ENCODE data around the gene LRRC45.

Gene LRRC45

DNA sequence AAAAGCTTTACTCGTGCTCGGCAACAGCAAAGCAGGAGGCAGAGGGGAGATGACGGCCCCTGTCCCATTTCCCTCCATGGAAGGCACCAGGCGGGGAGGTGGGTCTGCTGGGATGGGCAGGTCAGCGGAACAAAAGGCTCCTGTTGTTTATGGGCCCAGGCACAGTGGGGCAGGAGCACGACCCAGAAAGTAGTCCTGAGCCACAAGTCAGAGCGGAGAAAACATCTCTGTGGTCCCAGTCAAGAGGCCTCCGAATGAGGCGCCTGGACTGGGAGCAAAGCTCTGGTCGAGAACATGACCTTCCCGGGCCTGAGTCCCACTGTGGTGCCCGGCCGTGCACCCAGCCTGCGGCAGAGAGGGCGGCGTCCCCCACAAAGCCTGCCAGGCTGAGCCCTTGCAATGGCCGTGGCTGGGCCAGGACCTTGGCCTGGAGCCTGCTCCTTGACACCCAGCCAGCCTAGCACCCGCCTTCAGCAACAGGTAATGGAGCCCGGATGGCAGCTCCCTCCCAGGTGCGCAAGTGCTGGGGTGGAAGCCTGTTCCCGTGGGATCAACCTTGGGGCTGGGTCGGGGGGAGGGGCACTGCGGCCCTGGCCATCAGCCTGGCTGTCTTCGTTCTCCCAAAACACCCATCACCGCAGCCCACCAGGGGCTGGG lies 24.9 kb downstream of the LRRC45 start:
- H3K27ac ChIP-seq = no peak overlapping the region
- DNase-seq (ENCODE audit: low read depth, low spot score) = no peak

DNA sequence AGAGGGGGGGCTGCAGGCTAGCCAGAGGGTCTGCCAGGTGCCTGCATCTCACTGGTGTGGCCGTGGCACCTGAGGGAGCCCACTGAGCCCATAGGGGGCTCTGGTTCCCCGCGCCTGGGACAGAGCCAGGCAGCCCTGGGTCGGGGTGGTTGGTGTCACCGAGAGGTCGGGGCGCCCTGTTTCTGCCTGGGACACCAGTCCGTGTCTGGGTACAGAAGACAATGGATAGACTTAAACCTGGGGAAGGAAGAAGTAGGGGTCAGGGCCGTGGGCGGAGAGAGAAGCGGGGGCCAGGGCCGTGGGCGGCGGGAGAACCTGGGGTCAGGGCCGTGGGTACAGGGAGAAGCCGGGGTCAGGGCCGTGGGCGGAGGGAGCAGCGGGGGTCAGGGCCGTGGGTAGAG lies 25.5 kb downstream of the LRRC45 start:
- DNase-seq (ENCODE audit: low read depth, low spot score) = no peak
- no peak overlapping the region for H3K27ac ChIP-seq

DNA sequence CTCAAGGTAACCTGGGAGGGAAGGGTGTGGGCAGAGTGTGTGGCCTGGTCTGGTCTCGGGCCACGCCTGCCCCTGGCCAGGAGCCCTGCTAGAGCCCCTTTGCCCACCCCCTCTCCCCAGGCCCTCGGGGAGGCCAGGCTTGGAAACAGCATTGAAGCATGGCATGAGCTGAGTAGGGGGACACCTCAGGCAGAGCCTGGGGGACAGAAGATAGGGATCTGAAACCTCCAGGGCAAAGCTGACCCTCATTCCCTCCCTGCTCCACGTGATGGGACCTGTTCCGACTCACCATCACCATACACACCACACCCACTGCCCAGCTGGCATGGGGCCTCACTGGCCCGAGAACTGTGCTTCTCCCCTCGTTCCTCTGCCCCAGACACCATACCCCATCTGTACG lies 26.0 kb downstream of the LRRC45 start:
- no peak overlapping the region for H3K27ac ChIP-seq
- no peak for DNase-seq (ENCODE audit: low read depth, low spot score)

DNA sequence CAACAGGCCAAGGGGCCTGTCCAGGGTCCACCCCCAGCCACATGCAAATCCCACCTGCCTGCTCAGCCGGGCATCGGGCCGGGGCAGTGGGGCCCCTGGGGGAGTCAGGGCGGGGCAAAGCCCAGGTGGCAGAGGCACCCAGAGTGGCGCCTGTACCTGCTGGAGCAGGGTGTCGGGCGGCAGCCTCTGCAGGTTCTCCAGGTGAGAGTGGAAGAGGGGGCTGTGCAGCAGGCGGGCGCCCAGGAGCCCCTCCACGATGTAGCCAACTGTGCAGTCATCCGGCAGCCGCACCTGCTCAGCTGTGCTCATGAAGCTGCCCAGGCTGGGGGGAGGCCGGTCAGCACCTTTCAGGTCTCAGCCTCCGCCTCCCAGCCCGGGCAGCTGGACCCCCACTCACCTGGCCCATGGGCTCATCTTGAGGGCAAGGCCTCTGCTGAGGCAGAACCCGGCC lies 26.4 kb downstream of the LRRC45 start:
- H3K27ac ChIP-seq = no peak overlapping the region
- no peak for DNase-seq (ENCODE audit: low read depth, low spot score)

DNA sequence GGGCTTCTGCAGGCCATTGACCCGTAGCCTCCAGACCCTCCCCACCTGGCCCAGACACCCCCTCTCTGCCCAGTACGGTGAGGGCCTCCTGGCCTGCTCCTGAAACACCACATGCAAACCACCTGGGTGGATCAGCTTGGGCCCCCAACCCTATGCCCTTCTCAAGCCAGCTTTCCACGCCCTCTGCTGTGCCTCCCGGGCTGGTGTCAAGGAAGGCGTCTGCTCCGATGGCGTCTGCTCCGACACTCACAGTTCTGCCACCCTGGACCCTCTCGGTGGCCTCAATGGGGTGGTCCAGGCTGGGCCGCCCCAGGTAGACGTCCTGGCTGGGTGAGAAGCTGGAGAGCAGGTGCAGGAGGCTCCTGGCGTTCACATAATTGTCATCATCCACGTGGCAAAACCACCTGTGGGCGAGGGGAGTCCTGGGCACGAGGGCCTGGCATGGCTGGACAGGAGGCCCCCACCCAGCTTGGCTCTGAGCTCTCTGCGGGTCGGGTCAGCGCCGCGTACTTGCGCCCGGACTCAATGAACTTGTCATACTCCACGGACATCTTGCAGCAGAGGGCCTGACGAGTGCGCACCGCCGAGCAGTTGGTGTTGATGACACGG lies 27.2 kb downstream of the LRRC45 start:
- DNase-seq (ENCODE audit: low read depth, low spot score) = no peak
- H3K27ac ChIP-seq = no peak overlapping the region

DNA sequence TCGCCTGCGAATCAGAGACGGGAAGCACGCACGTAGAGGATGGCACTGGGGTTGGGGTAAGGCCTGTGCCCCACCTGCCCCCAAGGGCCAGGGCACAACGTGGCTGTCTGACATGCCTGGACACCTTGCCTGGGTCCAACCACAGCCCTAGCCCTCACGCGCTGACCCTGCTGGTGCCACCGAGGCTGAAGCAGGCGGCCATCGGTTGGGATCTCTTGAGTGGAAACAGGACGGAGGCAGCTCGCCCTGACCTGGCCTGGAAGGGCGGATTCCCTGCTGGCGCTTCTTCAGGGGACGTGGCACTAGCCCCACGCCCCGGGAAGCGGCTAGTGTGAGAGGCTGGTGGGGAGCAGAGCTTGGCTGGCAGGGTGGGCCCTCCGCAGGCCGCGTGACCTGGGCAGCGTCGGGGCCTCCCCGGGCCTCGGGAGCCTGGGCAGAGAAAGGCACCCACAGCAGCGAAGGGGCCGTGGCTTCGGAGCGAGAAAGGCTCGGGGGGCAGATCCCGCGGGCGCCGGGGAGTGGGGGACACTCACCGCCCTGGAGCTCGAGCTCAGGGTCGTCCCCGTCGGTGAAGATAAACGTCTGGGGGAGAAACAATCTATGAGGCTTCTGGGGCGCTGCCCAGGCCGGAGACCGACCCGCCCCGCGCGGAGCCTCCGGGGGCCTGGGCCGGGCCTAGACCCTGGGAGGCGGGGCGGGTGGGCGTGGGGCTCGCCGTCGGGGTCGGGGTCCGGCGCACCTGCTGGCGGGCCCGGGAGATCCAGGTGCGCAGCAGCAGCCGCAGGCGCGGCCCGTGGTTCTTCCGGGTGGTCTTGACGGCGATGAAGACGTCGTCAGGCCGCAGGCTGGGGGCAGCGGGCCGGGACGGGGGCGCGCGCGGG lies 27.9 kb downstream of the LRRC45 start:
- no peak for DNase-seq (ENCODE audit: low read depth, low spot score)
- peak overlapping the region; percentile 43 for H3K27ac ChIP-seq

DNA sequence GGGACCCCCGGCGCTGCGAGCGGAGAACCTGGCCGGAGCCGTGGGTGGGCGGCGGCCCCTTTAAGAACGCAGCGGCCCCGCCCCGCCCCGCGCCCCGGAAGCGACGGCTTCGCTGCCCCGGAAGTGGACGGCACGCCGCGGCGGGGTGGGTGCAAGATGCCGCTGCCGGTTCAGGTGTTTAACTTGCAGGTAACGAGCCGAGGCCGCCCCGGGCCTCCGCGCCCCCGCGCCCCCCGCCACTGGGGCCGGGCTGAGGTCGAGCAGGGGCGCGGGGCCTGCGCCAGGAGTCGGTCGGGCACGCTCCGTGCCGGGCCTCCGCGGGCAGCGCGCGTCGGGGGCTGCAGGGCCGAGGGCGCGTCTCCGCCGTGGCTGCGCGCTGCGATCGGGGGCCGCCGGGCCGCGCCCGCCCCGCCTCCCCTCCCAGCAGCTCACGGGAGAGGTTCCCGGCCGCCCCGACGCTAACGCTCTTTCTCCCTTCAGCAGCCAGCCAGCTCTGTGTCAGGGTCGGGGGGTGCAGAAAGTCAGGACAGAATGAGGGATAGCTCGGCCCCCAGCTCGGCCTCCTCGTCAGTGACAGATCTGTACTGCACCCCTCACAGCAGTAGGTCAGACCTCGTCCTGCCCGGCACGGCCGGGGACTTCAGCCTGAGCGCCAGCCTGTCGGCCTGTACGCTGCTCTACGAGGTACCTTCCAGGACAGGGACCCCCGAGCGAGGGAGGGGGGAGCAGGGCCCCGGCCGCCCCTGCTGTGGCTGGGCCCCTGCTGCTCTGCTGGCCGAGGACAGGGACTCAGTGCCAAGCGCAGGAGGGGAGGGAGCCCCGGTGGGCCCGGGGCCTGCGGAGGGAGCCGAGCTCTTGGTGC lies 28.9 kb downstream of the LRRC45 start, which contains the start of the genes GPS1 and RFNG:
TSS of gene GPS1 (plus strand) at position 123 of the 862 bp plus-strand sequence. CDS start at position 157, 34 bp downstream.
TSS of gene RFNG (minus strand) at position 36 of the 862 bp plus-strand sequence. CDS start 45 bp downstream, outside the sequence.
- DNase-seq (ENCODE audit: low read depth, low spot score) = no peak
- peak within 1 kb of the TSS; percentile 43 for H3K27ac ChIP-seq

DNA sequence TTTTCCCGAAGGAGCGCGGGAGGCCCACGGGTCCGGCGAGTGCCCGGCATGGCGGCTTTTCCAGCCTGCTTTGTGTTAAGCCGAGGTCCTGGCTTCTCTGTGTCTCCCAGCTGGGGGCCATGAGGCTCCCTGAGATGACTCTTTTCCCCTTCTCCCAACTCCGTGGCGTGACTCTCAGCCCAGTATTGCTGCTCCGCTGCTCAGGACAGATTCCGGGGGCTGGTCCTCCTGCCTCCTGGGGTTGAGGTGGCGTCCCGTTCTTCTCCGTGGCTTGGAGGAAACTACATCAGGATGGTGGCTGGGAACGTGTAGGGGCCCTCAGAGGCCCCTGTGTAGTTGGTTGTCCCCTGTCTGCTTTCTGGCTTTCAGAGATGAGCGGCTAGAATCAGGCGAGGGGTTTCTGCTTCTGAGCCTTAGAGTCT lies 29.5 kb downstream of the LRRC45 start:
- H3K27ac ChIP-seq = peak overlapping the region; percentile 43
- DNase-seq (ENCODE audit: low read depth, low spot score) = no peak

DNA sequence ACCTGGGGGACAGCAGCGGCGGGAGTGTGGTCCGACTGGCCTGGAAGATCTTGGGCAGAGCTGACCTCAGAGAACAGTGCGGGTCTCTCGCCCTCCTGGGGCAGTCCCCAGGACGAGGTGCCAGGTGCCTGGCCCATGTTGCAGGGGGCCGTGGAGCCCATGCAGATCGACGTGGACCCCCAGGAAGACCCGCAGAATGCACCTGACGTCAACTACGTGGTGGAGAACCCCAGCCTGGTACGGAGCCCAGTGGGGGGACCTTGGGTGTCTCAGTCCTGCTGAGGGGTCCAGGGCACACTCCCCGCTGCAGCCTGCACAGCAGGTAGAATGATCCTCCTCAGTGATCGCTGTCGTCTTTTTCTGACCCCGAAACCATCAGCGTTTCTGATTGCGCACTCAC lies 30.0 kb downstream of the LRRC45 start:
- no peak overlapping the region for H3K27ac ChIP-seq
- DNase-seq (ENCODE audit: low read depth, low spot score) = no peak

DNA sequence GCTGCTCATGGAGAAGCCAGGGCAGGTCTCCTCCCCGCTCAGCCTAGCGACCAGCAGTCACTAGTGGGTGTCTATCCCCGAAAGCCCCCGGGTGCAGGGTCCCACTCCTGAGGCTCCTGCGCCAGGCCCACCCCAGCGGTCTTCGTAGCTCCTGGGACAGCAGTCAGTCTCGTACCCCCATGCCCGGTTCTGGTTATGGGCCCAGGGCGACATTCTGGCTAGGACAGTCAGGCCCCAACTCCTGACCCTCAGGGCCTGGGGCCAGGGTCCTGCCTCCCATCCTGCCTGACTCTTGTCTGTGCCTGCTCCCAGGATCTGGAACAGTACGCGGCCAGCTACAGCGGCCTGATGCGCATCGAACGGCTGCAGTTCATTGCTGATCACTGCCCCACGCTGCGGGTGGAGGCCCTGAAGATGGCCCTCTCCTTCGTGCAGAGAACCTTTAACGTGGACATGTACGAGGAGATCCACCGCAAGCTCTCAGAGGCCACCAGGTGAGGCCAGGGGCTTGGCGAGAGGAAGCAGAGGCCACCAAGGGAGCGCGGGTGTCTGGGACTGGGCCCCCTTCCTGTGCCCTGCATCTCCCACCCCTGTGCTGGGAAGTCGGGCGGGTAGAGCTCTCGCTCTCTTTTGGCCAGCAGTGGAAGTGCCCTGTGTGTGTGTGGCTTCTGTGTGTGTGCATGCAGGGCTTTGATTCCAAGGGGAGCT lies 30.6 kb downstream of the LRRC45 start:
- H3K27ac ChIP-seq = no peak overlapping the region
- DNase-seq (ENCODE audit: low read depth, low spot score) = no peak

DNA sequence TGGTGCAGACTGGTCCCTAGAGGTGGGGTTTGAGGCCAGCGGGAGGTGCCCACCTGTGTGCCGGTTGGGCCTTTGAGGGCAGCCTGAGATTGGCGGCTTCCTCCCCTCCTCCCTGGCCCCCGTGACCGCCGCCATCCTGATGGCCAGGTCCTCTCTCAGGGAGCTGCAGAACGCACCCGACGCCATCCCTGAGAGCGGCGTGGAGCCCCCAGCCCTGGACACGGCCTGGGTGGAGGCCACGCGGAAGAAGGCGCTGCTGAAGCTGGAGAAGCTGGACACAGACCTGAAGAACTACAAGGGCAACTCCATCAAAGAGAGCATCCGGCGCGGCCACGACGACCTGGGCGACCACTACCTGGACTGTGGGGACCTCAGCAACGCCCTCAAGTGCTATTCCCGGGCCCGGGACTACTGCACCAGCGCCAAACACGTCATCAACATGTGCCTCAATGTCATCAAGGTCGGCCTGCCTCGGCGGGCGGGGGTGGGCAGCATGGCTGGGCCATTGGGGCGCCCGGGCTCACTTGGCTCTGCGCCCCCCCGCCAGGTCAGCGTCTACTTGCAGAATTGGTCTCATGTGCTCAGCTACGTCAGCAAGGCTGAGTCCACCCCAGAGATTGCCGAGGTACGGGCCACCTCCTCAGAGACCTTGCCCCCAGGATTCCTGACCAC lies 31.4 kb downstream of the LRRC45 start:
- H3K27ac ChIP-seq = no peak overlapping the region
- no peak for DNase-seq (ENCODE audit: low read depth, low spot score)

DNA sequence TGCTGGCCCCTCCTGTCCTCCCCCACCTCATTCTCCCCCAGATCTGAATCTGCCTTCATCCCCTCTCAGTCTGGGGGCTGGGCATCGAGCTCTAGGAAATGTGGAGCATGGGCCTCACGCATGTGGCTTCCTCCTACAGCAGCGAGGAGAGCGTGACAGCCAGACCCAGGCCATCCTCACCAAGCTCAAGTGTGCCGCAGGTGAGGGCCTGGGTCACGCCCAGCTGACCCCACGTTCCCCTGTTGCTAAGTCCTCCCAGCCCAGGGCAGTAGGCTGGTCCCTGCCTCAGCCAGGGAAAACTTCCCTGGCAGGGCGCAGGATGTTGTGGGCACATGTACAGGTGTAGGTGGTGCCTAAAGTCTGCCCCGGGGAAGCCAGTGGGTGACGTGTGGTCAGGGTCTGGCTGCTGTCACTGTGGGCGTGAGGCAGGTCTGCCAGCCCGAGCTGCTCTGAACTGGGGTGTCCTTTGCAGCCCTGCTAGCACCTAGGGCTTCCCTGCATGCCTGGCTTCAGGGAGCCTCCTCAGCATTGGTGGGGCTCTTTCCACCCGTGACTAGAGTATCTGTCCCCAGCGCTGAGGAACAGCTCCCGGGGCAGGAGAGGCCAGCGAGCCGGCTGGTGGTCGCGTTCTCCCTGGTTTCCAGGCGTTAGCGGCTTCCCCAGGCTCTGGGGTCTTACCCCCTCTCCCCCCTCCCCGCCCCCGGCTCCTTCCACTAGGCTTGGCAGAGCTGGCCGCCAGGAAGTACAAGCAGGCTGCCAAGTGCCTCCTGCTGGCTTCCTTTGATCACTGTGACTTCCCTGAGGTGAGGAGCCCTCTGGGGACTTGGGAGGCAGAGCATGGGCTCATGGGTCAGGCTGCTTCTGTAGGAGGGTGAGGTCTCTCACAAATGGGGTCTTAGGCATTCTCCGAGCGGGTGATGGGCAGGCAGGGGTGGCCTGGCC lies 32.2 kb downstream of the LRRC45 start:
- no peak for DNase-seq (ENCODE audit: low read depth, low spot score)
- H3K27ac ChIP-seq = no peak overlapping the region

DNA sequence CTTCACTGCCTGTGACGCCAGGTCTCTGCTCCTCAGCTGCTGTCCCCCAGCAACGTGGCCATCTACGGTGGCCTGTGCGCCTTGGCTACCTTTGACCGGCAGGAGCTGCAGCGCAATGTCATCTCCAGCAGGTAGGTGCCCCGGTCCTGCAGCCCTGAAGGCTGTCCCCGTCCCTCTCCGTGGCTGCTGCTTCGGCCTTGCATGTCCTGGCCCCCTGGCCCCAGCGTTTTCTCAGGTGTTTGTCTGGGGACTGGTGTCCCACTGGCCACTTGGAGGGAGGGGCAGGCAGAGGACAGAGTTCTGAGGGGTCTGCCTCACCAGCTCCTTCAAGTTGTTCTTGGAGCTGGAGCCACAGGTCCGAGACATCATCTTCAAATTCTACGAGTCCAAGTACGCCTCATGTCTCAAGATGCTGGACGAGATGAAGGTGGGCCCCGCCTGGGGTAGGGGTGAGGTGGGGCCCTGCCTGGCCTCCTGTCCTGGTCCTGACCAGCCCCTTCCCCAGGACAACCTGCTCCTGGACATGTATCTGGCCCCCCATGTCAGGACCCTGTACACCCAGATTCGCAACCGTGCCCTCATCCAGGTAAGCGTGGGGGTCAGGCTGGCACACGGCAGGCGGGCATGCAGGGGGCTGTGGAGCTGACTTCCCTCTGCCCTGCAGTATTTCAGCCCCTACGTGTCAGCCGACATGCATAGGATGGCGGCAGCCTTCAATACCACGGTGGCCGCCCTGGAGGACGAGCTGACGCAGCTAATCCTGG lies 33.0 kb downstream of the LRRC45 start:
- no peak overlapping the region for H3K27ac ChIP-seq
- no peak for DNase-seq (ENCODE audit: low read depth, low spot score)

DNA sequence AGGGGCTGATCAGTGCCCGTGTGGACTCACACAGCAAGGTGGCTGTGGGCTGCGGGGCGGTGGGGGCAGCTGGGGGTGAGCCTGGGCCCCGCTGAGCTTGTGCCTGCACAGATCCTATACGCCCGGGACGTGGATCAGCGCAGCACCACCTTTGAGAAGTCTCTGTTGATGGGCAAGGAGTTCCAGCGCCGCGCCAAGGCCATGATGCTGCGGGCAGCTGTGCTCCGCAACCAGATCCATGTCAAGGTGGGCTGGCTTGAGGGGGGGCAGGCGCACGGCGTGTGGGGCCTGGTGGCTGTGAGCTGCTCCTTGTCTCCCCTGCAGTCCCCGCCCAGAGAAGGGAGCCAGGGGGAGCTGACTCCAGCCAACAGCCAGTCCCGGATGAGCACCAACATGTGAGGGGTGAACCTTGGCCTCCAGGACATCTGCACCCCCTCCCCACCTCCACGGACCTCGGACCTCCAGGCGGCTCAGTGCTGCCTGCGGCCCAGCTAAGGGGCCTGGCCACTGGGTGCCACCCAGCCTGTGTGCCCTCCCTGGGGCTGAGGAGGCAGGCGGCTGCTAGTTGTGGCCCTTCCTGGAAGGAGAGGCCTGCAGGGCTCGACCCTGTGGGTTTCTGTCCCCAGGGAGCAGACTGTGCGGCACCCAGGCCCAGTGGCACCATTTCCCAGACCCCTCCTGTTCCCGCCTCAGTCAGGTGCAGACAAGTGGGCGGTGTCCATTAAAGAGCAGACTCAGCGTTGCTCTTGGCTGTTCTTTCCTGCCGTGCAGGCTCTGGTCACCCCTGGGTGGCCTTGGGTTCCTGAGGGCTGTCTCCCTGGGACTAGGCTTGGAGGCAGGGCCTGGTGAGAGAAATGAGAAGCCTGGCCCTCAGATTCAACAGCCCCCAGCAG lies 33.9 kb downstream of the LRRC45 start:
- no peak for DNase-seq (ENCODE audit: low read depth, low spot score)
- no peak overlapping the region for H3K27ac ChIP-seq

DNA sequence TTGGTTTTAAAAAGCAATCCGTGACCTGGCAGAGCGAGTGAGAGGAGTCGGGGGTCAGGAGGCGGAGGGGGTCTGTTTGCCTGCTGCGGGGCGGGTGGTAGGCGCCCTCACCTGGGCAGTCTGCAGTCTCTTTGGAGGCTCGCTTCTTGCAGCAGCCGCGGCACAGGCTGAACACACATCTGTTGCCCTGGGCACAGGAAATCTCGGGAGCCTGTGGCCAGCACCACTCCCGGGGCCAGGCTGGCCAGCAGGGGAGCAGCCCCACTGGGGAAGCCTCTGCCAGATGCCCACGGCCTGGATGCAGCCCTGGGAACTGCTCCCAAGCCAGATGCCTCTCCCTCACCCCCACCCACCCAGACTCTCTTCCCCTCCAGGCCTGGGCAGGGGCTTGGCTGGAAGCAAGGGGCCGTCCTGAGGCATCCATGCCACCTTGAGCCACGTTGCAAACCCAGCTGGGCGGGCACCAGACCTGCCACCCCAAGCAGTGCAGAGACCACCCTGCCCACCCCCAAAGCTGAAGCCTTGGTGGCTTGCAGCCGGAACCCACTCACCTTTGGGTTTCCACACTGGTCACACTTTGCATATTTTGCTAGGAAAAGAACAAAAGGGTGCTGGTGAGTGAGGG lies 35.2 kb downstream of the LRRC45 start:
- DNase-seq (ENCODE audit: low read depth, low spot score) = no peak
- H3K27ac ChIP-seq = no peak overlapping the region

DNA sequence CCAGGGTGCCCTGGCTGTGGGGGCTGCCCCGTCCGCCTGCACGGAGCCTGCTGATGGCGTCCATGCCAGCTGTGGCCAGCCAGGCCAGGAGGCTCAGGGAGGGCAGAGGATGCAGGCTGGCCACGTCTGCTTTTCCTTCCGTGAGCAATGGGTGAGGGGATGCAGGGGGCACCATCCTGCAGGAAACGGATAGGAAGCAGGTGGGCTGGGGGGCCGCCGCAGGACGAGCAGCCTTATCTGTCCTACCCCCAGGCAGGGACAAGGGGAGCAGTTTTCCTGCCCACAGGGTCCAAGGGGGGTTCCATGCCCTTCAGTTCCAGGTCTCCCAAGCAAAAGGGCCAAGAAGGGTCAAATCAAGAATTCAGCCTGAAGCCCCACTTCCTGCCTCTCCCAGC lies 35.7 kb downstream of the LRRC45 start:
- no peak overlapping the region for H3K27ac ChIP-seq
- no peak for DNase-seq (ENCODE audit: low read depth, low spot score)

Data from epithelial cell of prostate (primary cell).